Cardiac fibroblast (primary cell): ENCODE results near the gene EMC10.

Experiments
- DNase-seq, 2 donors: peaks; one replicate each; pipeline versions ENCODE4 v3.0.0 to v3.0.0-alpha.2; 2010; ENCODE audit warnings: low read depth in 2 of 2
- H3K4me3 ChIP-seq, 2 donors: replicated peaks in 1 of 2; 1 replicate in 1 of 2; 2 replicates in 1 of 2; pipeline ENCODE4 v1.5.1; 2011; ENCODE audit warnings: low read depth in 2 of 2, low read length in 2 of 2, mild to moderate bottlenecking in 2 of 2, moderate library complexity in 1 of 2
- CTCF ChIP-seq: IDR thresholded peaks from one replicate; pipeline ENCODE4 v1.5.1; 2011; ENCODE audit warnings: low read depth, mild to moderate bottlenecking, low read length, inconsistent platforms

The EMC10 gene

GRCh38 chr19:50497022-50497405 lies 20.7 kb downstream of the EMC10 start:
- H3K4me3 ChIP-seq = no peak overlapping the region
- no peak for DNase-seq
- no peak for TF ChIP-seq CTCF

GRCh38 chr19:50498219-50499056 lies 22.1 kb downstream of the EMC10 start:
- TF ChIP-seq CTCF = no peak
- H3K4me3 ChIP-seq = no peak overlapping the region
- DNase-seq = no peak

- no peak for DNase-seq
- no peak overlapping the region for H3K4me3 ChIP-seq
- TF ChIP-seq CTCF = no peak
These were observed 23.9 kb downstream of the EMC10 start for GRCh38 chr19:50500060-50500752.

GRCh38 chr19:50500753-50501151 lies 24.4 kb downstream of the EMC10 start:
- no peak overlapping the region for H3K4me3 ChIP-seq
- no peak for TF ChIP-seq CTCF
- DNase-seq = no peak

- TF ChIP-seq CTCF = no peak
- no peak overlapping the region for H3K4me3 ChIP-seq
- no peak for DNase-seq
These were observed 24.9 kb downstream of the EMC10 start for GRCh38 chr19:50501186-50501567.

GRCh38 chr19:50501568-50502475 lies 25.5 kb downstream of the EMC10 start:
- DNase-seq = no peak
- H3K4me3 ChIP-seq = no peak overlapping the region
- no peak for TF ChIP-seq CTCF
